Body of pancreas (tissue), 4 donors: Measurements from ENCODE around the gene SPOCK1. TPM values are rescaled to one million over a fixed set of nuclear protein-coding genes. Genes with fewer than 3 reads are reported as not detected.

Experiments
- ATAC-seq: fragments of 150-250 bp; one replicate; pipeline ENCODE4 v1.9.1; 2016
- DNase-seq, 4 donors: peaks; one replicate each; pipeline ENCODE4 v3.0.0-alpha.2; 2019
- H3K27ac ChIP-seq, 4 donors: fragments of 200-600 bp; sonication (generic); 1 replicate in 3 of 4; 2 replicates in 1 of 4; pipeline versions ENCODE4 v1.5.1 to v1.6.1; 2016 to 2019; ENCODE audit warnings: mild to moderate bottlenecking in 1 of 4, mixed read lengths in 1 of 4, moderate library complexity in 1 of 4
- H3K27me3 ChIP-seq, 2 donors: fragments of 200-600 bp; sonication (generic); one replicate each; pipeline ENCODE4 v1.6.0; 2016; ENCODE audit warnings: mild to moderate bottlenecking in 1 of 2
- H3K36me3 ChIP-seq, 2 donors: fragments of 200-600 bp; sonication (generic); replicated peaks in 1 of 2; 2 replicates each; pipeline ENCODE4 v1.5.1; 2016; ENCODE audit warnings: low read depth in 2 of 2; ENCODE audit not compliant: insufficient read depth in 1 of 2
- H3K4me1 ChIP-seq: fragments of 200-600 bp; sonication (generic); one replicate; pipeline ENCODE4 v1.6.0; 2016
- H3K4me3 ChIP-seq, 2 donors: fragments of 200-600 bp; sonication (generic); 1 replicate in 1 of 2; 2 replicates in 1 of 2; pipeline ENCODE4 v1.5.1; 2016 to 2019
- H3K9me3 ChIP-seq, 3 donors: fragments of 200-600 bp; sonication (generic); 1 replicate in 2 of 3; 2 replicates in 1 of 3; pipeline ENCODE4 v1.5.1; 2016
- POLR2A ChIP-seq, 3 donors: fragments of 450-650 bp; IDR thresholded peaks; one replicate each; pipeline ENCODE4 v1.6.1; 2016; ENCODE audit warnings: antibody characterized with exemption in 3 of 3, mild to moderate bottlenecking in 2 of 3
- WGBS, 2 donors: methylation state at CpG; one replicate each; pipeline ENCODE4 v1.1.5; 2017; 5-methylcytosine and 5-hydroxymethylcytosine counted together
- intact Hi-C: fragments of 100-400 bp; cut with DNase I; formaldehyde crosslinking; loops from one replicate; pipeline ENCODE4 v1.15.1; 2023
- total RNA-seq, 2 donors: library from RNA; depleted of rRNA; stranded (reverse); fragments of >200 nt; gene quantifications; one replicate each; pipeline ENCODE4 v1.1.0, GENCODE V29; 2016
- TF ChIP-seq, protein P1 (sequence below), 7 experiments: fragments of 450-650 bp in 4 of 7; fragments of 200-600 bp in 3 of 7; sonication (generic) in 3 of 7; IDR thresholded peaks; one replicate each; pipeline ENCODE4 v1.5.1; 2016 to 2019; ENCODE audit warnings: antibody characterized with exemption in 7 of 7

Gene SPOCK1
- total RNA-seq, 2 donors from 2014 or later = 22.4 to 30.6 TPM

DNA sequence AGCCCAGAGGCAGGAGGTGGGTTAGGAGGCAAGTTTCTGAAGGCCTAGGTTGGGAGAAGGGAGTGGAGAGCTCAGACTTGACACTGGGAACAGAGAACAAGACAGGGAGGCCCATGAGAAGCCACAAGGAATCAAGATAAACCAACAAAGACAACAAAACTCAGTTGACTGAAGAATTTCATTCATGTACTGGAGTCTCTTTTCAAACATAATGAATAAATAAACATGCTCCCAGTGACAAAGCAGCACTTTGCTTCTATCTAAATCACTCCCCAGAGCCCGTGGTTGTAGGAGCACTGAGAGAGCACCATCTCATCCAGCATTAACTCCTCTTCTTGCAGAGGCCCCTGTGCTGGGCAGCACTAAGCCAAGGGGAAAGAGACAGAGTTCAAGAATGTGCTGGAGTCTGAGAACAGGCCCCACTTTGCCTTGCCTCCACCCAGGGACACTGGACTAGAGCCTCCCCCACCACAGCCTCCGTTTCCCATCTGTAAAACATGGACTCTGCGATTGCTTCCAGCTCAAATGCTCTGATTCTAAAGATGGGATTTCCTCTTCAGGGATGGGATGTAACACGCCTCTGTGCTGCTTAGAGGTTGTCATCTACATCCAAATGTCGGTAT lies 282.0 kb downstream of the SPOCK1 start:
- Histone ChIP-seq H3K4me1 (peaks cover 77% of the 10 kb centered on the region), H3K27me3 (no peaks in the 10 kb centered on the region), H3K36me3 (no peaks in the 10 kb centered on the region), H3K9me3 (peaks cover 0 to 3% (median 0%) of the 10 kb centered on the region in 3 donors), H3K27ac (peak overlapping the region in 1 of 4 donors; percentile 84), H3K4me3 (no peak overlapping the region)
- intact Hi-C loops = no loop called here
- no peak for ATAC-seq
- no peak for DNase-seq
- WGBS, 2 donors = 84 to 88% methylated on average over 5 of the region's 5 CpGs
- TF ChIP-seq POLR2A (IDR thresholded peaks at IDR 0.05) = no peak
- TF ChIP-seq, protein P1, sequence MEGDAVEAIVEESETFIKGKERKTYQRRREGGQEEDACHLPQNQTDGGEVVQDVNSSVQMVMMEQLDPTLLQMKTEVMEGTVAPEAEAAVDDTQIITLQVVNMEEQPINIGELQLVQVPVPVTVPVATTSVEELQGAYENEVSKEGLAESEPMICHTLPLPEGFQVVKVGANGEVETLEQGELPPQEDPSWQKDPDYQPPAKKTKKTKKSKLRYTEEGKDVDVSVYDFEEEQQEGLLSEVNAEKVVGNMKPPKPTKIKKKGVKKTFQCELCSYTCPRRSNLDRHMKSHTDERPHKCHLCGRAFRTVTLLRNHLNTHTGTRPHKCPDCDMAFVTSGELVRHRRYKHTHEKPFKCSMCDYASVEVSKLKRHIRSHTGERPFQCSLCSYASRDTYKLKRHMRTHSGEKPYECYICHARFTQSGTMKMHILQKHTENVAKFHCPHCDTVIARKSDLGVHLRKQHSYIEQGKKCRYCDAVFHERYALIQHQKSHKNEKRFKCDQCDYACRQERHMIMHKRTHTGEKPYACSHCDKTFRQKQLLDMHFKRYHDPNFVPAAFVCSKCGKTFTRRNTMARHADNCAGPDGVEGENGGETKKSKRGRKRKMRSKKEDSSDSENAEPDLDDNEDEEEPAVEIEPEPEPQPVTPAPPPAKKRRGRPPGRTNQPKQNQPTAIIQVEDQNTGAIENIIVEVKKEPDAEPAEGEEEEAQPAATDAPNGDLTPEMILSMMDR (IDR thresholded peaks at IDR 0.05) = no peak

DNA sequence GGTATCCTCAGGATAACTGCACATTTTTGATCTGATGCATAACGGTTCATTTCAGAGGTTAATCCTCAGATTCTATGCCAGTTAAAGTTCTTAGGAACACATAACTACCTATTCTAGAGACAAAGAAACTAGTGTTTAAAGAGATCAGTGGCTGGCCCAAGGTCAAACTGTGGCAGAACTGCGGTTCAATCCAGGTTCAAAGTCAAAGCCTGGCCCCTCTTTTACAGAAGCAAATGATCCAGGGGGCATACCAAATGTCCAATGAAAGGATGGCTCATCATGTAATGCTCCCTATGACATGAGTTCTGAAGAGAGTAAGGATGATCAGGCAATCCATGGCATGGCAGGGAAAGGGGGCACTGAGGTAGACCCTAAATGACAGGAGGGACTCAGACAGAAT lies 283.3 kb downstream of the SPOCK1 start:
- ATAC-seq = no peak

DNA sequence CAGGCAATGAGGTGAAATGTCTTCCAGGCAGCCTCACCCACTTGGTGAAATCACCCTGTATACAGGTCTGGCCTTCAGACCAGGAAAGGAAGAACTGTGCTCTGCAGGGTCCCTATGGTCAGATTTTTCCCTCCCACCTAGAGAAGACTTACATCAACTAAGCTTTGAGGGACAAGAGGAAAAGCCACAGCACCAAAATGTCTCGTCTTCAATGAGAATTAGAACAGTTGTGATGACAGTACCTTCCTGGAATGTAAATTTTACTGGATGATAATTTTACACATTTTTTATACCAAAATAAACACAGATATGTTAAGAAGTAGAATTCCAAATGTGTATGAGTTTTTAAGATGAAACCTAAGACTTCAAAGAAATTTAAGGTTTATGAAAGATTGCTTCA lies 283.9 kb downstream of the SPOCK1 start:
- Histone ChIP-seq H3K9me3 (peaks cover 0 to 3% (median 0%) of the 10 kb centered on the region in 3 donors), H3K27me3 (no peaks in the 10 kb centered on the region), H3K4me1 (peaks cover 88% of the 10 kb centered on the region), H3K4me3 (no peak overlapping the region), H3K36me3 (no peaks in the 10 kb centered on the region), H3K27ac (peak overlapping the region; percentile 25 to 57 (median 44))
- 32 to 38% methylated on average over 1 of the region's 1 CpG for WGBS, 2 donors
- intact Hi-C loops = no loop called here
- DNase-seq (peak in 1 of 4 donors; percentile 13), ATAC-seq (peak; percentile 49)
- TF ChIP-seq, protein P1 (IDR thresholded peaks at IDR 0.05) = no peak
- TF ChIP-seq POLR2A (IDR thresholded peaks at IDR 0.05) = no peak

More for the DNA sequence above, 283.3 kb downstream of the SPOCK1 start:
- H3K4me1 ChIP-seq = peaks cover 85% of the 10 kb centered on the region
- no peak for DNase-seq
- TF ChIP-seq, protein P1 (IDR thresholded peaks at IDR 0.05) = no peak
- no peak for TF ChIP-seq POLR2A (IDR thresholded peaks at IDR 0.05)
- WGBS, 2 donors = 31 to 35% methylated on average over 2 of the region's 2 CpGs
- H3K4me3 ChIP-seq = no peak overlapping the region
- peak overlapping the region in 1 of 4 donors; percentile 46 for H3K27ac ChIP-seq
- intact Hi-C loops = no loop called here
- H3K27me3 ChIP-seq = no peaks in the 10 kb centered on the region
- no peaks in the 10 kb centered on the region for H3K36me3 ChIP-seq
- H3K9me3 ChIP-seq = peaks cover 0 to 3% (median 0%) of the 10 kb centered on the region in 3 donors

DNA sequence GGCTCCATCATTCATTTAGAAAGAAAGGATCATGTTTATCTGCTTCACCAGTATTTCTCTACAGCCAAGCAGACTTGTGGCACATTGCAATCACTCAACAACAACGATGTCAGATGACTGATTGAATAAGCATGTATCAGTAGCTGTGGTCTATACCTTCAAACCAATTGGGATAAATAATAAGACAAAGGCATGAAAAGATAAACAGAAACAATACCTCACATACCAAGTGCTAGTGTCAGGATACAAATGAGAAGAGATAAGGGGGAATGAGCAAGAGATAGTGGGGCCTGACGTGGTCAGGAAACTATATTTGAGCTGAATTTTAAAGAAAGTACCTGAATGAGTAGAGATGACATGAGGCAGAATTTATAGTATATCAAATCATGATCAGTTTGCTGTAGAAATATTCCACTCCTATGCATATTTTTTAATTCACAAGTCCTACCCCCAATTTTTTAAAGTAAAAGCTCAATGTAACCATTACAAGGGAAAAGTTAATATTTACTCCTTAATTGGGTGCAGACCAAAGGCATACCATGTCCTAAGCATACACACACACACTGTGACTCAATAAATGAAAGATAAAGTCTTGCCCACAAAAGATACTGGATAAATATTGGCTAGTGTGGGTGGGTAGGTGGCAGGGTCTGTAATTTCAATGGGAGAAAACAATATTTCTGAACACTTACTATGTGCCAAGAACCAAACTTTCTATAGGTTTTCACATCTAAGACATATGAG lies 284.5 kb downstream of the SPOCK1 start:
- H3K27me3 ChIP-seq = no peaks in the 10 kb centered on the region
- intact Hi-C loops = no loop called here
- peak overlapping the region; percentile 25 to 57 (median 36) for H3K27ac ChIP-seq
- WGBS, 2 donors = 13 to 23% methylated on average over 2 of the region's 2 CpGs
- ATAC-seq (peak; percentile 77), DNase-seq (no peak)
- H3K9me3 ChIP-seq = peaks cover 0 to 3% (median 0%) of the 10 kb centered on the region in 3 donors
- no peak overlapping the region for H3K4me3 ChIP-seq
- H3K4me1 ChIP-seq = peaks cover 92% of the 10 kb centered on the region
- TF ChIP-seq, protein P1 (IDR thresholded peaks at IDR 0.05) = no peak
- TF ChIP-seq POLR2A (IDR thresholded peaks at IDR 0.05) = no peak
- no peaks in the 10 kb centered on the region for H3K36me3 ChIP-seq
